ENCODE data around the gene CHD2. TPM values are rescaled to one million over a fixed set of nuclear protein-coding genes. Genes with fewer than 3 reads are reported as not detected.

CHD2 gene
- total RNA-seq, 4 donors from 2014 or later: 41.9 to 144 (median 81.8) TPM

DNA sequence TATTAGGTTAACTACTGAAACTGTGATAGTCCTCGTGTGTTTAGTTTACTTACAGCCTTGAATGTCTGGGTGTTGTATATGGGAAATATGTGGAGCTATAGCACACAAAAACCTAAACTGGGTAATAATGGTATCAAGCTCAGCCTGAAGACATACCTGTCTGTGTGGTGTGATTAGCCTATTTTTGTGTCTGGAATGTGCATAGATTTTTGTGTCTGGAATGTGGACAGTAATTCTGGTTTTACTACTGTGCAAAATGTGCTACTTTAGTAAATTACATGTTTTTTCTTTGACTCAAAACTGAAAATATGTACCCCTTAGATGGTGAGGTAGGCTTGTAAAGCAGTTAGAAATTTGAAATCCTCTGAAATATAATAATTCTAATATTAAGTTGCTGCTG is 43.5 kb downstream of the CHD2 start:
- 56 to 63% methylated on average over 1 of the region's 1 CpG for WGBS, 2 donors (ENCODE audit: low coverage in 1 of 2)
- Histone ChIP-seq H3K36me3 (peaks cover 27 to 97% of the 10 kb centered on the region in 2 donors), H3K27me3 (no peaks in the 10 kb centered on the region), H3K27ac (no peak overlapping the region), H3K4me3 (no peak overlapping the region), H3K4me1 (no peaks in the 10 kb centered on the region), H3K9me3 (peaks cover 0 to 10% (median 0%) of the 10 kb centered on the region in 3 donors)
- no peak for ATAC-seq
- TF ChIP-seq POLR2A (IDR thresholded peaks at IDR 0.05): no peak
- TF ChIP-seq POLR2AphosphoS5 (IDR thresholded peaks at IDR 0.05): no peak
- no peak for TF ChIP-seq EP300 (IDR thresholded peaks at IDR 0.05)
- TF ChIP-seq CTCF (IDR thresholded peaks at IDR 0.05): no peak

DNA sequence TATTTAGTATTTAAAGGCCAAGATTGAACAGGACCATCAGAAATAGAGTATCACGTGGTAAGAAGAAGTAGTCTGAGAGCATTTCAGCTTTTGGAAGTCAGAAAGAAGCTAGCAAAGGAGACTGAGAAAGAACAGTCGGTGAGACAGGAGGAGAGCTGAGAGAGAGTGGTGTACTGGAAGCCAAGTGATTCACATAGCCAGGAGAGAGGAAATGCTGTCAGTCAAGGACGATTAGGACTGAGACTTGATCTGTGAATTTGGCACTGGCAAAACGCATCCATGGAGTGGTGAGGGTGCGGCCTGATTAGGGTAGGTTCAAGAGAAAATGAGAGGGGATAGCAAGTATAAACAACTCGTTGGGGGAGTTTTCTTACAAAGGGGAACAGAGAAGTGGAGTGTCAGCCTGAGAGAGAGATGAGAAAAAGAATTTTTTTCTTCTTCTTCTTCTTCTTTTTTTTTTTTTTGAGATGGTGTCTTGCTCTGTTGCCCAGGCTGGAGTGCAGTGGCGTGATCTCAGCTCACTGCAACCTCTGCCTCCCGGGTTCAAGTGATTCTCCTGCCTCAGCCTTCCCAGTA is 44.9 kb downstream of the CHD2 start:
- TF ChIP-seq CTCF (IDR thresholded peaks at IDR 0.05): no peak
- Histone ChIP-seq H3K9me3 (peaks cover 0 to 25% (median 4%) of the 10 kb centered on the region in 3 donors), H3K4me3 (no peak overlapping the region), H3K27ac (no peak overlapping the region), H3K36me3 (peaks cover 32 to 97% of the 10 kb centered on the region in 2 donors), H3K4me1 (no peaks in the 10 kb centered on the region), H3K27me3 (no peaks in the 10 kb centered on the region)
- WGBS, 2 donors (ENCODE audit: low coverage in 1 of 2): 76 to 79% methylated on average over 6 to 8 of the region's 8 CpGs
- no peak for ATAC-seq

- no peak for TF ChIP-seq CTCF (IDR thresholded peaks at IDR 0.05)
- no peak for TF ChIP-seq POLR2AphosphoS5 (IDR thresholded peaks at IDR 0.05)
- no peak for TF ChIP-seq EP300 (IDR thresholded peaks at IDR 0.05)
- no peak for TF ChIP-seq POLR2A (IDR thresholded peaks at IDR 0.05)
- Histone ChIP-seq H3K4me3 (no peak overlapping the region), H3K36me3 (peaks cover 30 to 96% of the 10 kb centered on the region in 2 donors), H3K27me3 (no peaks in the 10 kb centered on the region), H3K4me1 (peaks cover 0 to 15% (median 5%) of the 10 kb centered on the region in 3 donors), H3K27ac (no peak overlapping the region), H3K9me3 (peaks cover 0 to 30% (median 4%) of the 10 kb centered on the region in 3 donors)
- 94 to 96% methylated on average over 5 of the region's 5 CpGs for WGBS, 2 donors (ENCODE audit: low coverage in 1 of 2)
- no peak for ATAC-seq
Observed at GRCh38 chr15:92947071-92947730, 47.1 kb downstream of the CHD2 start.

GRCh38 chr15:92949604-92950249 is 49.6 kb downstream of the CHD2 start:
- WGBS, 2 donors (ENCODE audit: low coverage in 1 of 2): 97 to 98% methylated on average over 10 of the region's 10 CpGs
- Histone ChIP-seq H3K27ac (no peak overlapping the region), H3K36me3 (peaks cover 30 to 96% of the 10 kb centered on the region in 2 donors), H3K4me1 (peaks cover 0 to 28% (median 5%) of the 10 kb centered on the region in 3 donors), H3K4me3 (no peak overlapping the region), H3K27me3 (no peaks in the 10 kb centered on the region), H3K9me3 (peaks cover 0 to 30% (median 4%) of the 10 kb centered on the region in 3 donors)
- ATAC-seq: no peak
- TF ChIP-seq POLR2AphosphoS5 (IDR thresholded peaks at IDR 0.05): no peak
- no peak for TF ChIP-seq POLR2A (IDR thresholded peaks at IDR 0.05)
- no peak for TF ChIP-seq CTCF (IDR thresholded peaks at IDR 0.05)
- TF ChIP-seq EP300 (IDR thresholded peaks at IDR 0.05): no peak
